Activated T-helper 17 cell treated with anti-CD3 and anti-CD28 coated beads, Interleukin-2, amount 50 U/mL, for 72 hours (primary cell): ENCODE measurements around the gene CDT1. TPM values are rescaled to one million over a fixed set of nuclear protein-coding genes. Genes with fewer than 3 reads are reported as not detected.
A peak's percentile ranks its signal among the peaks of the same experiment; 100 is the strongest.

Source experiments
- ATAC-seq: fragments of 150-1000 bp; cut with Tn5 transposase; replicated peaks from 2 replicates; pipeline ENCODE4 v1.10.0; 2021; ENCODE audit warnings: mild to moderate bottlenecking, moderate library complexity
- H3K27ac Mint-ChIP-seq: one replicate; pipeline ENCODE4 v1.8.0; 2022; ENCODE audit warnings: mixed read lengths
- H3K27me3 Mint-ChIP-seq: one replicate; pipeline ENCODE4 v1.8.0; 2022; ENCODE audit warnings: mixed read lengths
- H3K36me3 Mint-ChIP-seq: one replicate; pipeline ENCODE4 v1.8.0; 2022; ENCODE audit warnings: low read depth, mild to moderate bottlenecking, mixed read lengths
- H3K4me1 Mint-ChIP-seq: one replicate; pipeline ENCODE4 v1.8.0; 2022; ENCODE audit warnings: mixed read lengths
- H3K4me3 Mint-ChIP-seq: one replicate; pipeline ENCODE4 v1.8.0; 2022; ENCODE audit warnings: mild to moderate bottlenecking, mixed read lengths
- H3K9me3 Mint-ChIP-seq: one replicate; pipeline ENCODE4 v1.8.0; 2022; ENCODE audit warnings: mixed read lengths
- total RNA-seq, 2 donors: library from RNA; stranded (reverse); gene quantifications; one replicate each; pipeline ENCODE4 v1.2.3, GENCODE V29; 2022

The CDT1 gene
- total RNA-seq, result 100 to 1,000 TPM in 1 of 2 donors, 10 to 100 TPM in 1; 96.6 to 141 TPM

- ATAC-seq, result peak; percentile 68
- H3K36me3 Mint-ChIP-seq, result peaks cover 53% of the 10 kb centered on the region
- no peaks in the 10 kb centered on the region for H3K27me3 Mint-ChIP-seq
- peak within 1 kb of the TSS; percentile 85 for H3K27ac Mint-ChIP-seq
- peak within 1 kb of the TSS; percentile 77 for H3K4me3 Mint-ChIP-seq
- H3K4me1 Mint-ChIP-seq, result peaks cover 6% of the 10 kb centered on the region
- H3K9me3 Mint-ChIP-seq, result no peaks in the 10 kb centered on the region
These were observed at the start of gene CDT1 for GRCh38 chr16:88803264-88803987. CDT1 (plus strand) TSS chr16:88803789; CDS start chr16:88803832, 43 bp downstream.

- no peaks in the 10 kb centered on the region for H3K9me3 Mint-ChIP-seq
- H3K27me3 Mint-ChIP-seq, result no peaks in the 10 kb centered on the region
- peaks cover 7% of the 10 kb centered on the region for H3K4me1 Mint-ChIP-seq
- no peak overlapping the region for H3K27ac Mint-ChIP-seq
- ATAC-seq, result no peak
- H3K36me3 Mint-ChIP-seq, result peaks cover 6% of the 10 kb centered on the region
- H3K4me3 Mint-ChIP-seq, result no peak overlapping the region
These were observed 49.3 kb upstream of the CDT1 start for GRCh38 chr16:88754109-88754911.

GRCh38 chr16:88754912-88755744 is 48.5 kb upstream of the CDT1 start:
- Mint-ChIP-seq H3K36me3 (peaks cover 6% of the 10 kb centered on the region), H3K27me3 (no peaks in the 10 kb centered on the region), H3K4me3 (no peak overlapping the region), H3K4me1 (peaks cover 11% of the 10 kb centered on the region), H3K9me3 (no peaks in the 10 kb centered on the region), H3K27ac (no peak overlapping the region)
- ATAC-seq, result no peak

GRCh38 chr16:88755745-88756443 is 47.7 kb upstream of the CDT1 start:
- no peak overlapping the region for H3K4me3 Mint-ChIP-seq
- H3K27me3 Mint-ChIP-seq, result no peaks in the 10 kb centered on the region
- H3K4me1 Mint-ChIP-seq, result peaks cover 11% of the 10 kb centered on the region
- no peak for ATAC-seq
- H3K36me3 Mint-ChIP-seq, result peaks cover 6% of the 10 kb centered on the region
- no peaks in the 10 kb centered on the region for H3K9me3 Mint-ChIP-seq
- H3K27ac Mint-ChIP-seq, result no peak overlapping the region

- no peak for ATAC-seq
- H3K36me3 Mint-ChIP-seq, result peaks cover 4% of the 10 kb centered on the region
- peaks cover 14% of the 10 kb centered on the region for H3K4me1 Mint-ChIP-seq
- no peak overlapping the region for H3K4me3 Mint-ChIP-seq
- no peaks in the 10 kb centered on the region for H3K9me3 Mint-ChIP-seq
- H3K27ac Mint-ChIP-seq, result peak overlapping the region; percentile 83
- H3K27me3 Mint-ChIP-seq, result no peaks in the 10 kb centered on the region
These were observed 45.2 kb upstream of the CDT1 start for GRCh38 chr16:88758227-88758943.

GRCh38 chr16:88758944-88759244 is 44.7 kb upstream of the CDT1 start:
- H3K27me3 Mint-ChIP-seq, result no peaks in the 10 kb centered on the region
- peak overlapping the region; percentile 64 for H3K4me3 Mint-ChIP-seq
- H3K9me3 Mint-ChIP-seq, result no peaks in the 10 kb centered on the region
- peaks cover 12% of the 10 kb centered on the region for H3K4me1 Mint-ChIP-seq
- no peak for ATAC-seq
- peak overlapping the region; percentile 83 for H3K27ac Mint-ChIP-seq
- H3K36me3 Mint-ChIP-seq, result peaks cover 9% of the 10 kb centered on the region

GRCh38 chr16:88759245-88759975 is 44.2 kb upstream of the CDT1 start:
- peak overlapping the region; percentile 64 for H3K4me3 Mint-ChIP-seq
- H3K27ac Mint-ChIP-seq, result peak overlapping the region; percentile 83
- H3K4me1 Mint-ChIP-seq, result peaks cover 12% of the 10 kb centered on the region
- peaks cover 14% of the 10 kb centered on the region for H3K36me3 Mint-ChIP-seq
- ATAC-seq, result peak; percentile 76
- no peaks in the 10 kb centered on the region for H3K27me3 Mint-ChIP-seq
- H3K9me3 Mint-ChIP-seq, result no peaks in the 10 kb centered on the region

GRCh38 chr16:88759976-88760350 is 43.6 kb upstream of the CDT1 start:
- peak overlapping the region; percentile 16 for H3K4me3 Mint-ChIP-seq
- H3K27ac Mint-ChIP-seq, result no peak overlapping the region
- H3K36me3 Mint-ChIP-seq, result peaks cover 15% of the 10 kb centered on the region

GRCh38 chr16:88760424-88761142 is 43.0 kb upstream of the CDT1 start:
- peaks cover 15% of the 10 kb centered on the region for H3K36me3 Mint-ChIP-seq
- H3K27ac Mint-ChIP-seq, result no peak overlapping the region
- peaks cover 12% of the 10 kb centered on the region for H3K4me1 Mint-ChIP-seq
- H3K9me3 Mint-ChIP-seq, result no peaks in the 10 kb centered on the region
- H3K27me3 Mint-ChIP-seq, result no peaks in the 10 kb centered on the region
- peak overlapping the region; percentile 16 for H3K4me3 Mint-ChIP-seq
- no peak for ATAC-seq

More at GRCh38 chr16:88759976-88760350, 43.6 kb upstream of the CDT1 start:
- no peak for ATAC-seq
- H3K4me1 Mint-ChIP-seq, result peaks cover 12% of the 10 kb centered on the region
- no peaks in the 10 kb centered on the region for H3K27me3 Mint-ChIP-seq
- H3K9me3 Mint-ChIP-seq, result no peaks in the 10 kb centered on the region

GRCh38 chr16:88761143-88761534 is 42.5 kb upstream of the CDT1 start:
- Mint-ChIP-seq H3K4me1 (peaks cover 12% of the 10 kb centered on the region), H3K9me3 (no peaks in the 10 kb centered on the region), H3K27me3 (no peaks in the 10 kb centered on the region), H3K36me3 (peaks cover 20% of the 10 kb centered on the region), H3K4me3 (no peak overlapping the region), H3K27ac (no peak overlapping the region)
- no peak for ATAC-seq

GRCh38 chr16:88761830-88762229 is 41.8 kb upstream of the CDT1 start:
- ATAC-seq, result no peak
- H3K9me3 Mint-ChIP-seq, result no peaks in the 10 kb centered on the region
- H3K36me3 Mint-ChIP-seq, result peaks cover 22% of the 10 kb centered on the region
- no peak overlapping the region for H3K4me3 Mint-ChIP-seq
- no peak overlapping the region for H3K27ac Mint-ChIP-seq
- peaks cover 13% of the 10 kb centered on the region for H3K4me1 Mint-ChIP-seq
- H3K27me3 Mint-ChIP-seq, result no peaks in the 10 kb centered on the region

- H3K4me3 Mint-ChIP-seq, result no peak overlapping the region
- peaks cover 18% of the 10 kb centered on the region for H3K4me1 Mint-ChIP-seq
- H3K9me3 Mint-ChIP-seq, result no peaks in the 10 kb centered on the region
- no peak for ATAC-seq
- no peak overlapping the region for H3K27ac Mint-ChIP-seq
- H3K36me3 Mint-ChIP-seq, result peaks cover 22% of the 10 kb centered on the region
- H3K27me3 Mint-ChIP-seq, result no peaks in the 10 kb centered on the region
These were observed 41.2 kb upstream of the CDT1 start for GRCh38 chr16:88762258-88762870.
